OCI-LY1 (cell line): ENCODE measurements around the gene LTV1.

Experiments
- H2AFZ ChIP-seq: fragments of 200-600 bp; sonication (generic), shearing (Covaris generic); 2 replicates; pipeline ENCODE4 v1.6.0; 2014; ENCODE audit warnings: antibody characterized with exemption, mild to moderate bottlenecking, low read length
- H3F3A ChIP-seq: fragments of 200-600 bp; sonication (generic), shearing (Covaris generic); 2 replicates; pipeline ENCODE4 v1.6.0; 2014; ENCODE audit warnings: mild to moderate bottlenecking, antibody characterized with exemption, low read length, moderate library complexity; ENCODE audit not compliant: insufficient read depth
- H3K27ac ChIP-seq: fragments of 200-600 bp; sonication (generic); 2 replicates; pipeline ENCODE4 v1.5.1; 2014; ENCODE audit warnings: low read length, mixed run types, mild to moderate bottlenecking, low read depth; ENCODE audit not compliant: poor library complexity, severe bottlenecking
- H3K27me3 ChIP-seq: fragments of 200-600 bp; sonication (generic); 2 replicates; pipeline ENCODE4 v1.6.0; 2014; ENCODE audit warnings: antibody characterized with exemption, mild to moderate bottlenecking, low read length, moderate library complexity; ENCODE audit not compliant: insufficient read depth
- H3K36me3 ChIP-seq: fragments of 200-600 bp; sonication (generic); 2 replicates; pipeline ENCODE4 v1.6.1; 2014; ENCODE audit warnings: mild to moderate bottlenecking, antibody characterized with exemption, low read length, moderate library complexity, mixed read lengths; ENCODE audit not compliant: insufficient read depth
- H3K4me1 ChIP-seq: fragments of 200-600 bp; sonication (generic); 2 replicates; pipeline ENCODE4 v1.5.1; 2014; ENCODE audit warnings: mild to moderate bottlenecking, low read length, moderate library complexity; ENCODE audit not compliant: insufficient read depth, severe bottlenecking
- H3K4me2 ChIP-seq: fragments of 200-600 bp; sonication (generic), shearing (Covaris generic); 2 replicates; pipeline ENCODE4 v1.6.1; 2014; ENCODE audit warnings: low read length
- H3K4me3 ChIP-seq: fragments of 200-600 bp; sonication (generic); 2 replicates; pipeline ENCODE4 v1.5.1; 2014; ENCODE audit warnings: low read length, low read depth, mild to moderate bottlenecking, mixed read lengths; ENCODE audit not compliant: poor library complexity, severe bottlenecking
- H3K79me2 ChIP-seq: fragments of 200-600 bp; shearing (Covaris generic); 2 replicates; pipeline ENCODE4 v1.6.1; 2016; ENCODE audit warnings: mixed run types, low read length, mixed read lengths; ENCODE audit not compliant: insufficient read depth
- H3K9ac ChIP-seq: fragments of 200-600 bp; sonication (generic), shearing (Covaris generic); 2 replicates; pipeline ENCODE4 v1.6.1; 2014; ENCODE audit warnings: mild to moderate bottlenecking, low read length, mixed read lengths
- H3K9me2 ChIP-seq: fragments of 200-600 bp; sonication (generic), shearing (Covaris generic); 2 replicates; pipeline ENCODE4 v1.6.1; 2014; ENCODE audit warnings: low read depth, mild to moderate bottlenecking, low read length, mixed read lengths
- H3K9me3 ChIP-seq: fragments of 200-600 bp; shearing (Covaris generic); 2 replicates; pipeline ENCODE4 v1.6.1; 2014; ENCODE audit warnings: low read length, mixed read lengths
- H4K20me1 ChIP-seq: fragments of 200-600 bp; sonication (generic), shearing (Covaris generic); 2 replicates; pipeline ENCODE4 v1.6.0; 2016; ENCODE audit warnings: mild to moderate bottlenecking, low read length; ENCODE audit not compliant: insufficient read depth
- EZH2 ChIP-seq: fragments of 200-600 bp; sonication (generic), shearing (Covaris generic); IDR thresholded peaks from 2 replicates; pipeline ENCODE4 v1.8.0; 2017; ENCODE audit warnings: borderline replicate concordance, mixed run types, mild to moderate bottlenecking, antibody characterized with exemption, low read length, moderate library complexity, mixed read lengths
- TF ChIP-seq, protein P1 (sequence below): fragments of 200-600 bp; sonication (generic), shearing (Covaris generic); IDR thresholded peaks from 2 replicates; pipeline ENCODE4 v1.5.1; 2017; ENCODE audit warnings: mild to moderate bottlenecking, antibody characterized with exemption, low read length, moderate library complexity, mixed read lengths

The LTV1 gene

DNA sequence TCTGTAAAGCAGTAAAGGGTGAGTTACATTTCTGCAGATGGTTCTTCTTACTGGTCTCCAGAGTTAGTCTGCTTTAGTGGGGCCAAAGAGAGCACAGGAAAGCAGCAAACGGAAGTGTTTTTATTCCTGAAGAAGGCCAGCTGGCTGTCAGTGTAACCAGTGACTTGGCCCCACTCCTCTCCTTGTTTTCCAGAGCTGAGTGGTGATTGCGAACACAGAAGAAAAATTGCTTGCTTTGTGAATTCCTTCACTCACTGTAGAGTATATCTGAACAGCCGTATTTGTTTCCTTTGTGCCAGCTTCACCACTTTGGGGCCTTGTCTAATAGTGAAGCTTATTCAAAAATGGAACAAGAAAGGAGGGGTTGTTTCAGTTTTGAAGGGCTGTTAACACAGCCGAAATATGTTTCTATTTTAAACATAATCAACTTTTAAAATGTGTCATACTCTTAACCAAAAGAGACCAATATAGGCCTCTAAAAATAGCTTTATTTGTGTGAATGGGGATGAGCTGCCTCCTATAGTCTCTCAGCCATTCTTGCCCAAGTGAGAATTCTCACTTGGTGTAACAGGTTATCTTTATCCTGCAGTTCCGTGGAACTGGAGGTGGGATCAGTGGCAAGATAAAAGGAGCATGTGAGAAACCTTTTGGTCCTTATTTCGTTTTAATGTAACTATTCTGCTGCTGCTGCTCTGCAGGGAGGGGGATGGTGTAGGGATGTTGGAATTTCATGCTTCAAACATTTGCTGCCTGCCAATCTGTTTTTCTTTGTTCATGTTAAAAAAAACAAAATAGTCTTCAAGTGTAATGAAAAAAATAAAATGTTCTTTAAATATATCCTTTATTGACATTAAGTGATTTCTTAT is 59.0 kb downstream of the LTV1 start:
- no peaks in the 10 kb centered on the region for H4K20me1 ChIP-seq
- no peak overlapping the region for H3K4me3 ChIP-seq
- TF ChIP-seq, protein P1, sequence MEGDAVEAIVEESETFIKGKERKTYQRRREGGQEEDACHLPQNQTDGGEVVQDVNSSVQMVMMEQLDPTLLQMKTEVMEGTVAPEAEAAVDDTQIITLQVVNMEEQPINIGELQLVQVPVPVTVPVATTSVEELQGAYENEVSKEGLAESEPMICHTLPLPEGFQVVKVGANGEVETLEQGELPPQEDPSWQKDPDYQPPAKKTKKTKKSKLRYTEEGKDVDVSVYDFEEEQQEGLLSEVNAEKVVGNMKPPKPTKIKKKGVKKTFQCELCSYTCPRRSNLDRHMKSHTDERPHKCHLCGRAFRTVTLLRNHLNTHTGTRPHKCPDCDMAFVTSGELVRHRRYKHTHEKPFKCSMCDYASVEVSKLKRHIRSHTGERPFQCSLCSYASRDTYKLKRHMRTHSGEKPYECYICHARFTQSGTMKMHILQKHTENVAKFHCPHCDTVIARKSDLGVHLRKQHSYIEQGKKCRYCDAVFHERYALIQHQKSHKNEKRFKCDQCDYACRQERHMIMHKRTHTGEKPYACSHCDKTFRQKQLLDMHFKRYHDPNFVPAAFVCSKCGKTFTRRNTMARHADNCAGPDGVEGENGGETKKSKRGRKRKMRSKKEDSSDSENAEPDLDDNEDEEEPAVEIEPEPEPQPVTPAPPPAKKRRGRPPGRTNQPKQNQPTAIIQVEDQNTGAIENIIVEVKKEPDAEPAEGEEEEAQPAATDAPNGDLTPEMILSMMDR = no peak
- no peak for TF ChIP-seq EZH2
- no peak overlapping the region for H3K9ac ChIP-seq
- H3K4me2 ChIP-seq = no peak overlapping the region
- H3K36me3 ChIP-seq = no peaks in the 10 kb centered on the region
- no peaks in the 10 kb centered on the region for H3K79me2 ChIP-seq
- no peaks in the 10 kb centered on the region for H3K27me3 ChIP-seq
- no peaks in the 10 kb centered on the region for H3K9me3 ChIP-seq
- H3F3A ChIP-seq = no peaks in the 10 kb centered on the region
- no peaks in the 10 kb centered on the region for H3K9me2 ChIP-seq
- H3K27ac ChIP-seq = no peak overlapping the region
- no peaks in the 10 kb centered on the region for H3K4me1 ChIP-seq
- H2AFZ ChIP-seq = no peak overlapping the region

DNA sequence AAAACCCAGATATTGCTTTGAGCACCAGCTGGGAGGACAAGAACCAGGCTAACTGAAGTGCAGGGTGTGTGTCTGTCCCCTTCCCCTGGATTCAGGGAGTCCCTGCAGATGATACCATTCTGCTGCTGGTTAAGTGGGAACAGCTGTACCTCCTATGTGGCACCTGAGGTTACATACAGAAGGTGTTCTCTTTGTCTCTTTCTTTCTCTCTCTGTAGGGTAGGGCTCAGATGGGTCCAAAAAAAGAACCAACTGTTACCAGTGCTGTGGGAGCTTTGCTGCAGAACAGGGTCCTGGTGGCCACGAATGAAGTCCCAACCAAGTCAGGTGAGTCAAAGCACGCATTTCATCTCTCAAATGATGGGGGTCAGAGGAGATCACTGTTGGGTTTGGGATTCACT is 59.7 kb downstream of the LTV1 start:
- Histone ChIP-seq H3K36me3 (no peaks in the 10 kb centered on the region), H3K79me2 (no peaks in the 10 kb centered on the region), H3K4me1 (no peaks in the 10 kb centered on the region), H3K27ac (no peak overlapping the region), H3K4me3 (no peak overlapping the region), H4K20me1 (no peaks in the 10 kb centered on the region), H3F3A (no peaks in the 10 kb centered on the region), H3K27me3 (no peaks in the 10 kb centered on the region), H2AFZ (no peak overlapping the region), H3K9me3 (no peaks in the 10 kb centered on the region), H3K9ac (no peak overlapping the region), H3K4me2 (no peak overlapping the region), H3K9me2 (no peaks in the 10 kb centered on the region)
- TF ChIP-seq, protein P1 = no peak
- TF ChIP-seq EZH2 = no peak

DNA sequence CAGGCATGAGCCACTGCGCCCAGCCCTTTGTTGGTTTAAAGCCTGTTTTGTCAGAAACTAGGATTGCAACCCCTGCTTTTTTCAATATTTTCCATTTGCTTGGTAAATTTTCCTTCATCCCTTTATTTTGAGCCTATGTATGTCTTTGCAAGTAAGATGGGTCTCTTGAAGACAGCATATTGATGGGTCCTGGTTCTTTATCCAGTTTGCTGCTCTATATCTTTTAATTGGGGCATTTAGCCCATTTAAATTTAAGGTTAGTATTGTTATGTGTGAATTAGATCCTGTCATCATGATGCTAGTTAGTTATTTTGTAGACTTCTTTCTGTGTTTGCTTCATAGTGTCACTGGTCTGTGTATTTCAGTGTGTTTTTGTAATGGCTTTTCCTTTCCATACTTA is 67.9 kb downstream of the LTV1 start:
- Histone ChIP-seq H3K4me3 (no peak overlapping the region), H3K79me2 (no peaks in the 10 kb centered on the region), H3K27ac (no peak overlapping the region), H4K20me1 (no peaks in the 10 kb centered on the region), H2AFZ (no peak overlapping the region), H3K9me3 (no peaks in the 10 kb centered on the region), H3K36me3 (no peaks in the 10 kb centered on the region), H3K4me2 (no peak overlapping the region), H3F3A (no peaks in the 10 kb centered on the region), H3K27me3 (no peaks in the 10 kb centered on the region), H3K9ac (no peak overlapping the region), H3K4me1 (no peaks in the 10 kb centered on the region), H3K9me2 (no peaks in the 10 kb centered on the region)
- TF ChIP-seq EZH2 = no peak
- TF ChIP-seq, protein P1 = no peak
